ENCODE data around the gene NCOA3. TPM values are rescaled to one million over a fixed set of nuclear protein-coding genes. Genes with fewer than 3 reads are reported as not detected.

Gene NCOA3
- total and polyA plus RNA-seq, 7 donors = 4.8 to 51.0 (median 22.8) TPM

DNA sequence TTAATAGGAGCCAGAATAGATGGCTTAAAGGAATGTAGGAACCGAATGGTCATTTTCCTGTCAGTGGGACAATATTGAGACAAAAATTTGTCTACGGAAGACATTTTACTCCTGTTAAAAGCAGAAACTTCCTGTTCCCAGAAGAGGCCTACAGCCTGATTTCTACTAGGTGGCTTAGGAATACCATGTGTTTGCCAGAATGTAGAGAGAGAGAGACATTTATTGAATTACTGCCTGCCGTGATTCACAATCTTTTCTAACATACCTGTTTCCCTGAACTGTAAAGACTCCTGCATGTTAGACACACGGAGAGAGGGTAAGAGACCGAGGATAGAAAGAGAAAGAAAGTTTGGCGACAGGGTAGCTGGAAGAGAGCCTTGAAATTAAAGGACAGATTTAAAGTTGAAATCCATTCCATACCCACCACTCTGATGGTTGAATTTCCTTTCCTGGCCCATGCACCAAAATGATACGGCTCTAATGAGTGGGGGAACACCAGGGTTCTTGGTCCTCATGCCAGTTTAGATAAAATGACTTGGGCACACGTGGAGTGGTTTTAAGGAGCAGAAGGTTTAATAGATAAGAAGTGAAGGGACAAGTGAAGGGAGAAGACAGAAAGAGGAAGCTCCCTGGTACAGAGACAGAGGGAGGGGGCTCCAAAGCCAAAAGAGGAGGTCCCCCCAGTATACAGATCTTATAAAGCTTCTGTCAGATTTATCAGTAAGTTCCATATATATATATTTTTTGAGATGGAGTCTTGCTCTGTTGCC lies 22.5 kb downstream of the NCOA3 start:
- no peak for DNase-seq
- intact Hi-C loops (cut with DNase I) = no loop called here
- H3K27ac ChIP-seq = peak overlapping the region in 1 of 4 donors; percentile 6
- 60 to 91% methylated on average over 8 of the region's 8 CpGs for WGBS, 2 donors
- no peak for TF ChIP-seq POLR2A (IDR thresholded peaks at IDR 0.05)
- no peak for TF ChIP-seq EP300 (IDR thresholded peaks at IDR 0.05)
- TF ChIP-seq POLR2AphosphoS5 (IDR thresholded peaks at IDR 0.05) = no peak
- TF ChIP-seq, protein P1, sequence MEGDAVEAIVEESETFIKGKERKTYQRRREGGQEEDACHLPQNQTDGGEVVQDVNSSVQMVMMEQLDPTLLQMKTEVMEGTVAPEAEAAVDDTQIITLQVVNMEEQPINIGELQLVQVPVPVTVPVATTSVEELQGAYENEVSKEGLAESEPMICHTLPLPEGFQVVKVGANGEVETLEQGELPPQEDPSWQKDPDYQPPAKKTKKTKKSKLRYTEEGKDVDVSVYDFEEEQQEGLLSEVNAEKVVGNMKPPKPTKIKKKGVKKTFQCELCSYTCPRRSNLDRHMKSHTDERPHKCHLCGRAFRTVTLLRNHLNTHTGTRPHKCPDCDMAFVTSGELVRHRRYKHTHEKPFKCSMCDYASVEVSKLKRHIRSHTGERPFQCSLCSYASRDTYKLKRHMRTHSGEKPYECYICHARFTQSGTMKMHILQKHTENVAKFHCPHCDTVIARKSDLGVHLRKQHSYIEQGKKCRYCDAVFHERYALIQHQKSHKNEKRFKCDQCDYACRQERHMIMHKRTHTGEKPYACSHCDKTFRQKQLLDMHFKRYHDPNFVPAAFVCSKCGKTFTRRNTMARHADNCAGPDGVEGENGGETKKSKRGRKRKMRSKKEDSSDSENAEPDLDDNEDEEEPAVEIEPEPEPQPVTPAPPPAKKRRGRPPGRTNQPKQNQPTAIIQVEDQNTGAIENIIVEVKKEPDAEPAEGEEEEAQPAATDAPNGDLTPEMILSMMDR (IDR thresholded peaks at IDR 0.05) = no peak
- no peaks in the 10 kb centered on the region for H3K27me3 ChIP-seq
- peaks cover 0 to 5% (median 2%) of the 10 kb centered on the region in 4 donors for H3K9me3 ChIP-seq
- peaks cover 0 to 13% (median 0%) of the 10 kb centered on the region in 4 donors for H3K4me1 ChIP-seq
- H3K4me3 ChIP-seq = no peak overlapping the region
- H3K36me3 ChIP-seq = peaks cover 0 to 12% (median 0%) of the 10 kb centered on the region in 4 donors

DNA sequence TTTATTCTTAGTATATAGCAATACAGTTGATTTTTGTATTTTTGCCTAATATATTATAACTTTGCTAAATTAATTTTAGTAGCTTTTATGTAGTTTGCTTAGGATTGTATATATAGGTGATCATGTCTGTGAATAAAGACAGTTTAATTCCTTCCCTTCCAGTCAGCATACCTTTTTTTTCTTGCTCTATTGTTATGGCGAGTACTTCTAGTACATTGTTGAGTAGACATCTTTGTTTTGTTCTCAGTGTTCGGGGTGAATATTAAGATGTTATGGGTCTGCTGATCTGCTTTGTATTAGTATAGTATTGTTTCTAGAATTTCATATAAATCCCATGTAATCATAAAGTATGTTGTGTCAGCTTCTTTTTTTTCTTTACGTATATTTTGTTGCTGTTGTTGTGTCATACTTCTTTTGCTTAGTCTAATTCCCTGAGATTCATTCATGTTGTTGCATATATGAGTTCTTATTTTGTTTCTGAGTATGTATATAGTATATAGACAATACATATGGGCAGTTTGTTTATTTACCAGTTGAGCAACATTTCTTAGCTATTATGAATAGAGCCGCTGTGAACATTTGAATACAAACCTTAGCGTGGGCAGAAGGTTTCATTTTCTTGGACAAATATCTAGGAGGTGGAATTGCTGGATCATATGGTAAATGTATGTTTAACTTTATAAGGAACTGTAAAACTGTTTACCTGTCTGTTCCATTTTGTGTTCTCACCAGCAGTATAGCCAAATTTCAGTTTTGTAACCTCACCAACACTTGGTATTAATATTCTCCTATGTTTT lies 25.5 kb downstream of the NCOA3 start:
- Histone ChIP-seq H3K27me3 (no peaks in the 10 kb centered on the region), H3K36me3 (no peaks in the 10 kb centered on the region), H3K27ac (no peak overlapping the region), H3K4me1 (peaks cover 0 to 33% (median 8%) of the 10 kb centered on the region in 4 donors), H3K4me3 (no peak overlapping the region), H3K9me3 (no peaks in the 10 kb centered on the region)
- no peak for DNase-seq
- TF ChIP-seq POLR2AphosphoS5 (IDR thresholded peaks at IDR 0.05) = no peak
- no peak for TF ChIP-seq POLR2A (IDR thresholded peaks at IDR 0.05)
- no peak for TF ChIP-seq EP300 (IDR thresholded peaks at IDR 0.05)
- TF ChIP-seq, protein P1 (IDR thresholded peaks at IDR 0.05) = no peak
- intact Hi-C loops (cut with DNase I) = no loop called here
- WGBS, 2 donors = 92 to 94% methylated on average over 5 of the region's 5 CpGs

DNA sequence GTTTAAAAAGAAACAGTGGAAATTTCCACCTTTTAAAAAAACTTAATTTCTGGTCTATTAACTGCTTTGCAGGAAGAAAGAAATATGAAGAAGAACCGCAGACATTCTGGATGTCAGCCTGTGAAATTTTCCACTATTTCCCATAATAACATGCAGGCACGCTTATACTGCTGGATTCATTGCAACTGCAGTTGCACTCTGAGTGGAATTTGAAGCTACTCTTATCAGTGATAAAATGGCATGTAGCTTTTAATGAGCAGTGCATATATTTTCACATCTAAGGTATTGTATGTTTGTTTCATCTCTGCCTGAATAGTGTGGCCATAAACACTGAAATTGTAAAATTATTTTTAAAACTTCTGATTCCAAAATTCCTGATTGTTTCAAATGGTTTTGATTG lies 28.2 kb downstream of the NCOA3 start:
- Histone ChIP-seq H3K4me3 (no peak overlapping the region), H3K36me3 (no peaks in the 10 kb centered on the region), H3K27ac (peak overlapping the region in 1 of 4 donors; percentile 32), H3K9me3 (no peaks in the 10 kb centered on the region), H3K27me3 (no peaks in the 10 kb centered on the region), H3K4me1 (peaks cover 0 to 22% (median 8%) of the 10 kb centered on the region in 4 donors)
- TF ChIP-seq, protein P1 (IDR thresholded peaks at IDR 0.05) = no peak
- intact Hi-C loops (cut with DNase I) = no loop called here
- DNase-seq = no peak
- 71 to 85% methylated on average over 2 of the region's 2 CpGs for WGBS, 2 donors

DNA sequence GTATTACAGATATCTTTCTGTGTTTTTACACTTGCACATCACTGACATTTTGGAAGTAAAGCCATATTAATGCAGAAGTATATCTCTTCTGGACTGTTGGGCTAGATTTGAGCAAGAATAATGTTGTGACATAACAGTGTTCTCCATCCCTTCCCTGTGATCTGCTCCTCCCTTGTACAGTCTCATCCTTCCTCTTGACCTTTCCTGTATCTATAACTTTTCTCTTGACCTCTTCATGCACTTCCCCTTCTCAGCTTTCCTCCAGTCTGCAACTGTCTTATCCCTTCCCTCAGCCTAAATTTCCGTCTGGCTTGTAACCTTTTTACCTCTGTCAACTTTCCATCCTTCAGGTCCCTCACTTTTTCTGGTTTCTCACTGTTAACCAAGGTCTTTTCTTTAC lies 29.8 kb downstream of the NCOA3 start:
- TF ChIP-seq POLR2AphosphoS5 (IDR thresholded peaks at IDR 0.05) (no peak), EP300 (IDR thresholded peaks at IDR 0.05) (no peak), POLR2A (IDR thresholded peaks at IDR 0.05) (no peak)
- TF ChIP-seq, protein P1 (IDR thresholded peaks at IDR 0.05) = no peak
- peaks cover 0 to 22% (median 8%) of the 10 kb centered on the region in 4 donors for H3K4me1 ChIP-seq
- intact Hi-C loops (cut with DNase I) = no loop called here
- H3K4me3 ChIP-seq = no peak overlapping the region
- DNase-seq = no peak
- H3K27me3 ChIP-seq = no peaks in the 10 kb centered on the region
- WGBS, 2 donors = 80 to 90% methylated on average over 1 of the region's 1 CpG
- H3K36me3 ChIP-seq = no peaks in the 10 kb centered on the region
- no peaks in the 10 kb centered on the region for H3K9me3 ChIP-seq
- no peak overlapping the region for H3K27ac ChIP-seq
